ENCODE results near the gene KRT72.

GRCh38 chr12:52579468-52580465 is 21.5 kb downstream of the KRT72 start:
- TF ChIP-seq CTCF (conservative IDR thresholded peaks at IDR 0.05): no peak
- TF ChIP-seq ZFX (IDR thresholded peaks at IDR 0.05): no peak
